Tibial nerve (tissue), 4 donors: ENCODE measurements around the gene GRIK4. TPM values are rescaled to one million over a fixed set of nuclear protein-coding genes. Genes with fewer than 3 reads are reported as not detected.

Experiments
- DNase-seq, 2 donors: peaks; one replicate each; pipeline ENCODE4 v3.0.0-alpha.2; 2019; ENCODE audit warnings: low spot score in 2 of 2
- H3K27ac ChIP-seq, 4 donors: fragments of 200-600 bp; sonication (generic) in 3 of 4; one replicate each; pipeline ENCODE4 v1.5.1; 2017 to 2019; ENCODE audit warnings: mild to moderate bottlenecking in 1 of 4
- H3K27me3 ChIP-seq, 2 donors: fragments of 200-600 bp; sonication (generic) in 1 of 2; one replicate each; pipeline versions ENCODE4 v1.5.1 to v1.6.0; 2017 to 2019
- H3K36me3 ChIP-seq, 3 donors: fragments of 200-600 bp; sonication (generic); one replicate each; pipeline ENCODE4 v1.5.1; 2018 to 2019
- H3K4me1 ChIP-seq, 4 donors: fragments of 200-600 bp; sonication (generic) in 3 of 4; one replicate each; pipeline ENCODE4 v1.5.1; 2017 to 2019
- H3K4me3 ChIP-seq, 4 donors: fragments of 200-600 bp; sonication (generic) in 3 of 4; one replicate each; pipeline ENCODE4 v1.5.1; 2017 to 2019; ENCODE audit warnings: mild to moderate bottlenecking in 1 of 4, moderate library complexity in 1 of 4
- H3K9me3 ChIP-seq, 4 donors: fragments of 200-600 bp; sonication (generic) in 3 of 4; one replicate each; pipeline ENCODE4 v1.5.1; 2017 to 2019
- CTCF ChIP-seq, 5 experiments: fragments of 200-600 bp in 3 of 5; fragments of 450-650 bp in 2 of 5; sonication (generic) in 3 of 5; IDR thresholded peaks; one replicate each; pipeline ENCODE4 v1.5.1; 2016 to 2019; ENCODE audit warnings: antibody characterized with exemption in 5 of 5, mild to moderate bottlenecking in 3 of 5, moderate library complexity in 2 of 5
- EP300 ChIP-seq, 2 donors: sonication (generic); formaldehyde crosslinking; IDR thresholded peaks; one replicate each; pipeline ENCODE4 v1.6.1; 2017; ENCODE audit warnings: antibody characterized with exemption in 2 of 2, mild to moderate bottlenecking in 1 of 2
- POLR2A ChIP-seq, 2 donors: fragments of 450-650 bp; IDR thresholded peaks; one replicate each; pipeline ENCODE4 v1.6.1; 2017; ENCODE audit warnings: antibody characterized with exemption in 2 of 2, mild to moderate bottlenecking in 2 of 2, moderate library complexity in 2 of 2
- WGBS, 2 donors: methylation state at CpG; one replicate each; pipeline ENCODE4 v1.1.5; 2018; 5-methylcytosine and 5-hydroxymethylcytosine counted together
- total RNA-seq, 4 donors: library from RNA; depleted of rRNA; stranded (reverse); fragments of >200 nt; gene quantifications; one replicate each; pipeline ENCODE4 v1.1.0, GENCODE V29; 2016

GRIK4 gene
- total RNA-seq, 4 donors from 2014 or later, result 0.22 to 0.98 TPM; not detected in 2

- Histone ChIP-seq H3K4me3 (no peak overlapping the region), H3K27ac (no peak overlapping the region), H3K9me3 (no peaks in the 10 kb centered on the region), H3K4me1 (no peaks in the 10 kb centered on the region), H3K27me3 (peaks cover 0 to 8% of the 10 kb centered on the region in 2 donors), H3K36me3 (no peaks in the 10 kb centered on the region)
- no peak for DNase-seq
- WGBS, 2 donors, result 73 to 80% methylated on average over 3 of the region's 3 CpGs
- TF ChIP-seq CTCF (IDR thresholded peaks at IDR 0.05) (no peak), POLR2A (IDR thresholded peaks at IDR 0.05) (no peak), EP300 (IDR thresholded peaks at IDR 0.05) (no peak)
Measured at GRCh38 chr11:120827820-120828219, 316.3 kb downstream of the GRIK4 start.

DNA sequence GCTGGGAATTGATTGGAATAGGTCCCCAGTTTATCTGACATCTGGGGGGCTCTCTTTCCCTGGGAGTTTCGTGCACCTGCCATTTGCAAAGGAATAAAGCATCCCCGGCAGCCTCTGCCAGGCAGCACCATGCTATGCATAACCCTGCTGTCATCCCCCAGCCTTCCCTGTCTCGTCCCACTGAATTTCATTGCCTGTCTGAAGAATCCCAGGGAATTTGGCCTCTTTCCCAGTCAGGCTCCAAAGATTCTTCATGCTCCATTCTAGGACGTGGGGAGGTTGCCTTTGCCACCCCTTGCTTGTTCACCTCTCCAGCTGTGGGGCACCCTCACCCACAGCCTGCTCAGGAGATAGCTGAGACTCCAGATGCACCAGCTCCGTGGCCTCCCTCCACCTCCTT, 317.3 kb downstream of the GRIK4 start:
- TF ChIP-seq EP300 (IDR thresholded peaks at IDR 0.05) (no peak), POLR2A (IDR thresholded peaks at IDR 0.05) (no peak), CTCF (IDR thresholded peaks at IDR 0.05) (no peak)
- 45 to 50% methylated on average over 5 of the region's 5 CpGs for WGBS, 2 donors
- H3K27me3 ChIP-seq, result peaks cover 0 to 18% of the 10 kb centered on the region in 2 donors
- no peaks in the 10 kb centered on the region for H3K36me3 ChIP-seq
- H3K27ac ChIP-seq, result no peak overlapping the region
- DNase-seq, result no peak
- no peak overlapping the region for H3K4me3 ChIP-seq
- no peaks in the 10 kb centered on the region for H3K9me3 ChIP-seq
- H3K4me1 ChIP-seq, result no peaks in the 10 kb centered on the region

- Histone ChIP-seq H3K4me1 (no peaks in the 10 kb centered on the region), H3K36me3 (no peaks in the 10 kb centered on the region), H3K27ac (no peak overlapping the region), H3K9me3 (no peaks in the 10 kb centered on the region), H3K4me3 (no peak overlapping the region), H3K27me3 (peaks cover 0 to 18% of the 10 kb centered on the region in 2 donors)
- DNase-seq, result no peak
- no peak for TF ChIP-seq POLR2A (IDR thresholded peaks at IDR 0.05)
- no peak for TF ChIP-seq CTCF (IDR thresholded peaks at IDR 0.05)
- no peak for TF ChIP-seq EP300 (IDR thresholded peaks at IDR 0.05)
- 57 to 61% methylated on average over 9 of the region's 9 CpGs for WGBS, 2 donors
Measured at GRCh38 chr11:120830085-120830620, 318.6 kb downstream of the GRIK4 start.

- Histone ChIP-seq H3K27ac (no peak overlapping the region), H3K36me3 (no peaks in the 10 kb centered on the region), H3K4me3 (no peak overlapping the region), H3K27me3 (peaks cover 0 to 15% of the 10 kb centered on the region in 2 donors), H3K9me3 (no peaks in the 10 kb centered on the region), H3K4me1 (no peaks in the 10 kb centered on the region)
- TF ChIP-seq EP300 (IDR thresholded peaks at IDR 0.05) (no peak), CTCF (IDR thresholded peaks at IDR 0.05) (no peak), POLR2A (IDR thresholded peaks at IDR 0.05) (no peak)
- DNase-seq, result no peak
- WGBS, 2 donors, result 24 to 32% methylated on average over 20 of the region's 20 CpGs
Measured at GRCh38 chr11:120832481-120833238, 321.1 kb downstream of the GRIK4 start.

- H3K9me3 ChIP-seq, result no peaks in the 10 kb centered on the region
- H3K4me1 ChIP-seq, result no peaks in the 10 kb centered on the region
- H3K27me3 ChIP-seq, result peaks cover 0 to 15% of the 10 kb centered on the region in 2 donors
- no peak for DNase-seq
- no peak overlapping the region for H3K27ac ChIP-seq
- no peak overlapping the region for H3K4me3 ChIP-seq
- H3K36me3 ChIP-seq, result no peaks in the 10 kb centered on the region
- WGBS, 2 donors, result 80 to 88% methylated on average over 13 of the region's 13 CpGs
- no peak for TF ChIP-seq EP300 (IDR thresholded peaks at IDR 0.05)
- no peak for TF ChIP-seq CTCF (IDR thresholded peaks at IDR 0.05)
- TF ChIP-seq POLR2A (IDR thresholded peaks at IDR 0.05), result no peak
Measured at GRCh38 chr11:120834686-120835210, 323.2 kb downstream of the GRIK4 start.
